ENCODE data around the gene APPL2.

APPL2 gene

GRCh38 chr12:105222726-105223351, 13.1 kb downstream of the APPL2 start:
- DNase-seq (ENCODE audit: low read depth in 2 of 2) = no peak

GRCh38 chr12:105222284-105222655, 13.7 kb downstream of the APPL2 start:
- no peak for DNase-seq (ENCODE audit: low read depth in 2 of 2)

- DNase-seq (ENCODE audit: low read depth in 2 of 2) = no peak
Measured at GRCh38 chr12:105221583-105222283, 14.2 kb downstream of the APPL2 start.

GRCh38 chr12:105220929-105221290, 15.1 kb downstream of the APPL2 start:
- DNase-seq (ENCODE audit: low read depth in 2 of 2) = no peak

- no peak for DNase-seq (ENCODE audit: low read depth in 2 of 2)
Measured at GRCh38 chr12:105220150-105220928, 15.6 kb downstream of the APPL2 start.

GRCh38 chr12:105219261-105220028, 16.5 kb downstream of the APPL2 start:
- no peak for DNase-seq (ENCODE audit: low read depth in 2 of 2)

- no peak for DNase-seq (ENCODE audit: low read depth in 2 of 2)
Measured at GRCh38 chr12:105218434-105218833, 17.5 kb downstream of the APPL2 start.

GRCh38 chr12:105214670-105215375, 21.2 kb downstream of the APPL2 start:
- DNase-seq (ENCODE audit: low read depth in 2 of 2) = no peak

GRCh38 chr12:105214148-105214547, 21.8 kb downstream of the APPL2 start:
- no peak for DNase-seq (ENCODE audit: low read depth in 2 of 2)

- no peak for DNase-seq (ENCODE audit: low read depth in 2 of 2)
Measured at GRCh38 chr12:105212438-105212837, 23.5 kb downstream of the APPL2 start.

GRCh38 chr12:105209091-105209490, 26.9 kb downstream of the APPL2 start:
- DNase-seq (ENCODE audit: low read depth in 2 of 2) = no peak

GRCh38 chr12:105206686-105207374, 29.1 kb downstream of the APPL2 start:
- no peak for DNase-seq (ENCODE audit: low read depth in 2 of 2)

- DNase-seq (ENCODE audit: low read depth in 2 of 2) = no peak
Measured at GRCh38 chr12:105205322-105206048, 30.5 kb downstream of the APPL2 start.

- DNase-seq (ENCODE audit: low read depth in 2 of 2) = no peak
Measured at GRCh38 chr12:105204916-105205315, 31.1 kb downstream of the APPL2 start.

- no peak for DNase-seq (ENCODE audit: low read depth in 2 of 2)
Measured at GRCh38 chr12:105204127-105204526, 31.8 kb downstream of the APPL2 start.

GRCh38 chr12:105202202-105202601, 33.8 kb downstream of the APPL2 start:
- no peak for DNase-seq (ENCODE audit: low read depth in 2 of 2)

GRCh38 chr12:105201299-105201698, 34.7 kb downstream of the APPL2 start:
- DNase-seq (ENCODE audit: low read depth in 2 of 2) = no peak

GRCh38 chr12:105200385-105200784, 35.6 kb downstream of the APPL2 start:
- DNase-seq (ENCODE audit: low read depth in 2 of 2) = no peak

GRCh38 chr12:105198961-105199360, 37.0 kb downstream of the APPL2 start:
- DNase-seq (ENCODE audit: low read depth in 2 of 2) = no peak

GRCh38 chr12:105196090-105196489, 39.9 kb downstream of the APPL2 start:
- no peak for DNase-seq (ENCODE audit: low read depth in 2 of 2)

Measured in stimulated activated CD8-positive, alpha-beta memory T cell treated with anti-CD3 and anti-CD28 coated beads, Interleukin-15, amount 100 ng/mL, for 4 hours (primary cell).